Testis (tissue), 3 donors: Measurements from ENCODE around the gene FLG. TPM values are rescaled to one million over a fixed set of nuclear protein-coding genes. Genes with fewer than 3 reads are reported as not detected.

Experiments used
- DNase-seq: peaks from one replicate; pipeline ENCODE4 v3.0.0-alpha.2; 2019
- H3K27ac ChIP-seq, 2 donors: fragments of 200-600 bp; sonication (generic); one replicate each; pipeline ENCODE4 v1.5.1; 2019
- H3K27me3 ChIP-seq: fragments of 200-600 bp; sonication (generic); one replicate; pipeline ENCODE4 v1.5.1; 2019
- H3K36me3 ChIP-seq: fragments of 200-600 bp; sonication (generic); one replicate; pipeline ENCODE4 v1.5.1; 2017; ENCODE audit warnings: low read depth; ENCODE audit errors: missing control alignments
- H3K4me1 ChIP-seq: fragments of 200-600 bp; sonication (generic); one replicate; pipeline ENCODE4 v1.5.1; 2019
- H3K4me3 ChIP-seq, 2 donors: fragments of 200-600 bp; sonication (generic); one replicate each; pipeline ENCODE4 v1.5.1; 2017 to 2019
- H3K9me3 ChIP-seq: fragments of 200-600 bp; sonication (generic); one replicate; pipeline ENCODE4 v1.5.1; 2017
- POLR2A ChIP-seq: fragments of 450-650 bp; IDR thresholded peaks from one replicate; pipeline ENCODE4 v1.6.1; 2017; ENCODE audit warnings: antibody characterized with exemption, mild to moderate bottlenecking, moderate library complexity
- WGBS, 2 donors: methylation state at CpG; one replicate each; pipeline ENCODE4 v1.1.5; 2018; 5-methylcytosine and 5-hydroxymethylcytosine counted together
- intact Hi-C: fragments of 100-400 bp; cut with DNase I; formaldehyde crosslinking; loops from one replicate; pipeline ENCODE4 v1.15.1; 2023; ENCODE audit warnings: low total_unique reads
- polyA plus RNA-seq: library from polyadenylated mRNA; stranded (reverse); fragments of 350-450 nt; fragmentation: Illumina TruSeq; extraction: RNeasy Lipid Tissue Mini Kit (QIAGEN cat#74804); gene quantifications from one replicate; pipeline ENCODE4 v1.2.3, GENCODE V29; 2014; ENCODE audit warnings: low read depth, low replicate concordance; ENCODE audit not compliant: insufficient read depth
- total RNA-seq, 2 donors: library from RNA; depleted of rRNA; stranded (reverse); fragments of >200 nt; gene quantifications; one replicate each; pipeline ENCODE4 v1.2.3, GENCODE V29; 2016
- TF ChIP-seq, protein P1 (sequence below), 3 experiments: fragments of 450-650 bp in 2 of 3; fragments of 200-600 bp in 1 of 3; sonication (generic) in 1 of 3; IDR thresholded peaks; one replicate each; pipeline ENCODE4 v1.5.1; 2016 to 2019; ENCODE audit warnings: antibody characterized with exemption in 3 of 3, mild to moderate bottlenecking in 2 of 3, moderate library complexity in 1 of 3

Gene FLG
- total and polyA plus RNA-seq, 3 donors from 2014 or later, result 0.16 to 0.19 TPM; not detected in 1

DNA sequence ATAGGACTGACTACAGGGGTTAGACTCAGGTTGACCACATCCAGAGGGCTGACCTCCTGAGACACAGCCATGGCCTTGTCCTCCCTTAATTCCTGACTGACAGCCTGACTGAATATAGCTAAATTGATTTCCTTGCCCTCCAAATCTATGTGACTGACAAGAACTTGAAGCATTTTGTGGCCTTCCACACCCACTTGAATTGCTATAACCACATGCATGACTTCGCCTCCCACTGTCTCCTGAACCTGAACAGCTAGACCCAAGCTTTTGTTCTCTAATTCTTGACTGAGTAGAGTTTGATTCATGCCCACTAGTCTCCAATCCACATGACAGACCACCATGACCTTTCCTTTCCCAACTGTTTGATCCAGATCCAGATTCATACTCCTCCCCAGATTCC is 31.7 kb upstream of the FLG start:
- 30 to 96% methylated on average over 1 of the region's 1 CpG for WGBS, 2 donors
- no peaks in the 10 kb centered on the region for H3K4me1 ChIP-seq
- H3K9me3 ChIP-seq, result no peaks in the 10 kb centered on the region
- H3K36me3 ChIP-seq, result no peaks in the 10 kb centered on the region
- H3K27ac ChIP-seq, result no peak overlapping the region
- DNase-seq, result no peak
- H3K4me3 ChIP-seq, result no peak overlapping the region
- intact Hi-C loops, result no loop called here
- TF ChIP-seq, protein P1, sequence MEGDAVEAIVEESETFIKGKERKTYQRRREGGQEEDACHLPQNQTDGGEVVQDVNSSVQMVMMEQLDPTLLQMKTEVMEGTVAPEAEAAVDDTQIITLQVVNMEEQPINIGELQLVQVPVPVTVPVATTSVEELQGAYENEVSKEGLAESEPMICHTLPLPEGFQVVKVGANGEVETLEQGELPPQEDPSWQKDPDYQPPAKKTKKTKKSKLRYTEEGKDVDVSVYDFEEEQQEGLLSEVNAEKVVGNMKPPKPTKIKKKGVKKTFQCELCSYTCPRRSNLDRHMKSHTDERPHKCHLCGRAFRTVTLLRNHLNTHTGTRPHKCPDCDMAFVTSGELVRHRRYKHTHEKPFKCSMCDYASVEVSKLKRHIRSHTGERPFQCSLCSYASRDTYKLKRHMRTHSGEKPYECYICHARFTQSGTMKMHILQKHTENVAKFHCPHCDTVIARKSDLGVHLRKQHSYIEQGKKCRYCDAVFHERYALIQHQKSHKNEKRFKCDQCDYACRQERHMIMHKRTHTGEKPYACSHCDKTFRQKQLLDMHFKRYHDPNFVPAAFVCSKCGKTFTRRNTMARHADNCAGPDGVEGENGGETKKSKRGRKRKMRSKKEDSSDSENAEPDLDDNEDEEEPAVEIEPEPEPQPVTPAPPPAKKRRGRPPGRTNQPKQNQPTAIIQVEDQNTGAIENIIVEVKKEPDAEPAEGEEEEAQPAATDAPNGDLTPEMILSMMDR (IDR thresholded peaks at IDR 0.05), result no peak
- TF ChIP-seq POLR2A, result no peak
- H3K27me3 ChIP-seq, result no peaks in the 10 kb centered on the region

DNA sequence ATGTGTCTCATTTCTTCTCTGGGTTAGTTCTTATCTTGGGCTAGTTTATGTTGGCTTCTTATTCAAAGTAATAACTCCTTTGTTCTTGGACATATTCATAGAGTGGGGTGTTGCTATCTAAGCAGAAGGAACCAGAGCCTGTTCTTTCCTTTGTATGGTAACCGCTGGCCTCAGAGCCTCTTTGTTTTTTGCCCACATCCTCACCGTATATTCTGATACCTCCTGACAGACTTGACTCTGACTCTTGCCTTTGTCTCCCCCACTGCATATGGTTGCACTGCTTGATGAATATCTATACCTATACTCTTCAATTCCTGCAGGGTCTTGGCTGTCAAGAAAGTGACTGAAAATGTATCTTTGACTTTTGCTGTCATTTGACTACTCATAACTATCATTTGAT is 24.6 kb upstream of the FLG start:
- intact Hi-C loops, result no loop called here
- TF ChIP-seq, protein P1 (IDR thresholded peaks at IDR 0.05), result no peak
- no peak for TF ChIP-seq POLR2A

DNA sequence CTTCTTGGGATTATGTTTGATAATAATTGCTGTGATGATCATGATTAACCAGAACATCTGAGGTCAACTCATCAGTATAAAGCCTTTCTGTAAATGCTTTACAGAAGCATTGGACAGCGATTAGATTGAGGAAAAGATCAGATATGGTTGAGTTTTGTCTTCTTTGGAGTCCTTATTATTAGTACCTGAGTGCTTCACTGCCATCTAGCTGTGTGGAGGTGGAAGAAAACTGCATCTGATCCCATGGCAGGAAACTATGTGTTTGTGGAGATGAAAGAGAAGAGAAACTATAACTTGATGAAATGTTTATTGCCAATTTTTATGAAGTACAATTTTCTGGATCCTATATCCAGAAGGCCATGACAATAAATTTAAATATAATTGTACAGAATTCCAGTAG is 23.4 kb upstream of the FLG start:
- H3K4me3 ChIP-seq, result no peak overlapping the region
- no peaks in the 10 kb centered on the region for H3K36me3 ChIP-seq
- 33 to 40% methylated on average over 1 of the region's 1 CpG for WGBS, 2 donors
- TF ChIP-seq POLR2A, result no peak
- TF ChIP-seq, protein P1 (IDR thresholded peaks at IDR 0.05), result no peak
- H3K27me3 ChIP-seq, result no peaks in the 10 kb centered on the region
- intact Hi-C loops, result no loop called here
- H3K4me1 ChIP-seq, result no peaks in the 10 kb centered on the region
- no peak for DNase-seq
- no peak overlapping the region for H3K27ac ChIP-seq
- no peaks in the 10 kb centered on the region for H3K9me3 ChIP-seq

More for the DNA sequence above, 24.6 kb upstream of the FLG start:
- 95% methylated on average over 2 of the region's 2 CpGs for WGBS, 2 donors
- no peaks in the 10 kb centered on the region for H3K27me3 ChIP-seq
- no peak overlapping the region for H3K4me3 ChIP-seq
- H3K4me1 ChIP-seq, result no peaks in the 10 kb centered on the region
- H3K9me3 ChIP-seq, result no peaks in the 10 kb centered on the region
- no peak for DNase-seq
- H3K36me3 ChIP-seq, result no peaks in the 10 kb centered on the region
- H3K27ac ChIP-seq, result no peak overlapping the region

DNA sequence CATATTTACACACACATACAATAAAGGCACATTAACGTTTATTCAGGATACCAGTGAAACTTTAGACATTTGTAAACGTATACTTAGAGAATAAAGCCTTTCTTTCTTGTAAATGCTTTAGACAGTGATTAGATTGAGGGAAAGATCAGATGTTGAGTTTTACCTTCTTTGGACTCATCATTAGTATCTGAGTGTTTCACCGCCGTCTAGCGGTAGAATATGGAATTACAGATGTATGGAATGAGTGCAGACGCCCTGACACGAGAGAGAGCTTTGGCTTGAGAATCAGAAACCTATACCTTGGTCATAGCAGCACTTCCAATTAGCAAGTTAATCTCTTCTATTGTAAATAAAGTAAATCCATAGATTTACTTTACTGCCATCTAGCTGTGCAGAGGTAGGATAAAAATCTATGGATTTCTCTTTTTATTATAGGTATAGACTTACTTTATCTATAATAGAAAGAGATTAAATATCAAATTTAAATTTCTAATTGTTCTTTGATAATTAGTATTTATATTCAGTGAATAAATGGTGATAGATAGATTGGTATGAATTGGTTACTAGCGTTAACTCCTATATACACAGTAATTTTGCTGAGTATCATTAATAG is 22.2 kb upstream of the FLG start:
- peak; percentile 73 for DNase-seq
- no peaks in the 10 kb centered on the region for H3K4me1 ChIP-seq
- H3K27me3 ChIP-seq, result no peaks in the 10 kb centered on the region
- no peak overlapping the region for H3K4me3 ChIP-seq
- H3K27ac ChIP-seq, result no peak overlapping the region
- intact Hi-C loops, result no loop called here
- H3K36me3 ChIP-seq, result no peaks in the 10 kb centered on the region
- H3K9me3 ChIP-seq, result no peaks in the 10 kb centered on the region
- 14 to 30% methylated on average over 8 of the region's 8 CpGs for WGBS, 2 donors
- TF ChIP-seq POLR2A, result no peak
- TF ChIP-seq, protein P1 (IDR thresholded peaks at IDR 0.05), result peak; percentile 46 to 87 (median 65)

DNA sequence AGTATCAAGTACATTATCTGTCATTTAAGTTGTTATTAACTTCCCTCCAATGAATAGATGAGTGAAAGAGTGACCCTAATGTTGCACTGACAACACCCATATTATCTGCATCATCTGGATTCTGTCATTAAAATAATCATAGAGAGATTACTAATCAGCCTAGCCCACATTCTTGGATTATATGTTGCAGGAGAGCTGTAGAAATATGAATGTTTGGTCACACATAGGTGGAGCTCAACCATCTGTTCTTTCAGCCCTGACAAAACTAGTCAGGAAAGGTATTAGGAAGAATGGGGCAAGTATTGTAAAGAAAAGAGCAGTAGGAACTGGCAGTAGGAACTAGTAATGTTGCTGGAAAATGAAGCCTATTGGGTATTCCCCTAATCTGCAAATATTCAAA is 19.4 kb upstream of the FLG start:
- no peak for TF ChIP-seq POLR2A
- TF ChIP-seq, protein P1 (IDR thresholded peaks at IDR 0.05), result no peak
- no peak overlapping the region for H3K4me3 ChIP-seq
- H3K27me3 ChIP-seq, result no peaks in the 10 kb centered on the region
- H3K27ac ChIP-seq, result no peak overlapping the region
- intact Hi-C loops, result no loop called here
- H3K4me1 ChIP-seq, result no peaks in the 10 kb centered on the region
- no peak for DNase-seq
- H3K9me3 ChIP-seq, result no peaks in the 10 kb centered on the region
- no peaks in the 10 kb centered on the region for H3K36me3 ChIP-seq
